Measurements from ENCODE around the gene GORASP1.

GRCh38 chr3:39139442-39139841, 32.0 kb upstream of the GORASP1 start:
- TF ChIP-seq, protein P1, sequence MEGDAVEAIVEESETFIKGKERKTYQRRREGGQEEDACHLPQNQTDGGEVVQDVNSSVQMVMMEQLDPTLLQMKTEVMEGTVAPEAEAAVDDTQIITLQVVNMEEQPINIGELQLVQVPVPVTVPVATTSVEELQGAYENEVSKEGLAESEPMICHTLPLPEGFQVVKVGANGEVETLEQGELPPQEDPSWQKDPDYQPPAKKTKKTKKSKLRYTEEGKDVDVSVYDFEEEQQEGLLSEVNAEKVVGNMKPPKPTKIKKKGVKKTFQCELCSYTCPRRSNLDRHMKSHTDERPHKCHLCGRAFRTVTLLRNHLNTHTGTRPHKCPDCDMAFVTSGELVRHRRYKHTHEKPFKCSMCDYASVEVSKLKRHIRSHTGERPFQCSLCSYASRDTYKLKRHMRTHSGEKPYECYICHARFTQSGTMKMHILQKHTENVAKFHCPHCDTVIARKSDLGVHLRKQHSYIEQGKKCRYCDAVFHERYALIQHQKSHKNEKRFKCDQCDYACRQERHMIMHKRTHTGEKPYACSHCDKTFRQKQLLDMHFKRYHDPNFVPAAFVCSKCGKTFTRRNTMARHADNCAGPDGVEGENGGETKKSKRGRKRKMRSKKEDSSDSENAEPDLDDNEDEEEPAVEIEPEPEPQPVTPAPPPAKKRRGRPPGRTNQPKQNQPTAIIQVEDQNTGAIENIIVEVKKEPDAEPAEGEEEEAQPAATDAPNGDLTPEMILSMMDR (IDR thresholded peaks at IDR 0.05 in 8 of 11, conservative IDR thresholded peaks at IDR 0.05 in 3 of 11) = no peak
- no peak for TF ChIP-seq POLR2AphosphoS5 (IDR thresholded peaks at IDR 0.05)

All from spleen (tissue), 7 donors.